Epithelial cell of esophagus (primary cell): ENCODE results near the gene CFAP97.
A peak's percentile ranks its signal among the peaks of the same experiment; 100 is the strongest.

Experiments
- DNase-seq: peaks from one replicate; pipeline ENCODE4 v3.0.0; 2010; ENCODE audit warnings: low read depth
- H3K4me3 ChIP-seq: 2 replicates; pipeline ENCODE4 v1.5.1; 2011; ENCODE audit warnings: mild to moderate bottlenecking, low read length, control low read depth
- TF ChIP-seq, protein P1 (sequence below): IDR thresholded peaks from 2 replicates; pipeline ENCODE4 v1.5.1; 2011; ENCODE audit warnings: low read depth, mild to moderate bottlenecking, low read length, control low read depth, inconsistent platforms; ENCODE audit not compliant: insufficient read depth; ENCODE audit errors: missing control alignments

CFAP97 gene

DNA sequence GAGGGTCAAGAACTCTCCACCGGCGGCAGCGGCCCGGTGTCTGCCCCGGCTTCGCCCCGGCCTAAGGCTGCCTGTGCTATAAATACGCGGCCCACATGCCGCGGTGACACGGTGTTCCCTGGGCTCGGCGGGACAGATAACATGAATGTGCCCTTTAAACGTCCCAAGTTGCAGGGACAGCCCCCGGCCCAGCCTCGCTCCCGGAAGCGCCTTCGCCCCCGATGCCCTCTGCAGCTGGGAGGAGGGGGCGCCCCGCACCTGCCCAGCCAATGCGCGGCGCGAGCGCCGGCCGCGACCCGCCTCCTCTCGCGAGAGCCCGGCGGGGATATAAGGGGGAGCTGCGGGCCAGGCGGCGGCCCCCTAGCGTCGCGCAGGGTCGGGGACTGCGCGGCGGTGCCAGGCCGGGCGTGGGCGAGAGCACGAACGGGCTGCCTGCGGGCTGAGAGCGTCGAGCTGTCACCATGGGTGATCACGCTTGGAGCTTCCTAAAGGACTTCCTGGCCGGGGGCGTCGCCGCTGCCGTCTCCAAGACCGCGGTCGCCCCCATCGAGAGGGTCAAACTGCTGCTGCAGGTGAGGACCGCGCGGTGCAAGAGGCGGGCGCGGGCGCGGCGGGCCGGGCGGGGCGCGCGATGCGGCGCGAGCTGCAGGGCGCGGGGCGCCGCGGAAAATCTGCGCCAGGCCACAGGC, 60.7 kb downstream of the CFAP97 start, which contains the start of gene SLC25A4:
Gene SLC25A4, plus strand, starts transcription at position 355 of the 689 bp plus-strand sequence. Its CDS starts 107 bp downstream, at position 462.
- TF ChIP-seq, protein P1, sequence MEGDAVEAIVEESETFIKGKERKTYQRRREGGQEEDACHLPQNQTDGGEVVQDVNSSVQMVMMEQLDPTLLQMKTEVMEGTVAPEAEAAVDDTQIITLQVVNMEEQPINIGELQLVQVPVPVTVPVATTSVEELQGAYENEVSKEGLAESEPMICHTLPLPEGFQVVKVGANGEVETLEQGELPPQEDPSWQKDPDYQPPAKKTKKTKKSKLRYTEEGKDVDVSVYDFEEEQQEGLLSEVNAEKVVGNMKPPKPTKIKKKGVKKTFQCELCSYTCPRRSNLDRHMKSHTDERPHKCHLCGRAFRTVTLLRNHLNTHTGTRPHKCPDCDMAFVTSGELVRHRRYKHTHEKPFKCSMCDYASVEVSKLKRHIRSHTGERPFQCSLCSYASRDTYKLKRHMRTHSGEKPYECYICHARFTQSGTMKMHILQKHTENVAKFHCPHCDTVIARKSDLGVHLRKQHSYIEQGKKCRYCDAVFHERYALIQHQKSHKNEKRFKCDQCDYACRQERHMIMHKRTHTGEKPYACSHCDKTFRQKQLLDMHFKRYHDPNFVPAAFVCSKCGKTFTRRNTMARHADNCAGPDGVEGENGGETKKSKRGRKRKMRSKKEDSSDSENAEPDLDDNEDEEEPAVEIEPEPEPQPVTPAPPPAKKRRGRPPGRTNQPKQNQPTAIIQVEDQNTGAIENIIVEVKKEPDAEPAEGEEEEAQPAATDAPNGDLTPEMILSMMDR: no peak
- peak within 1 kb of the TSS; percentile 68 for H3K4me3 ChIP-seq
- DNase-seq: peak; percentile 75

DNA sequence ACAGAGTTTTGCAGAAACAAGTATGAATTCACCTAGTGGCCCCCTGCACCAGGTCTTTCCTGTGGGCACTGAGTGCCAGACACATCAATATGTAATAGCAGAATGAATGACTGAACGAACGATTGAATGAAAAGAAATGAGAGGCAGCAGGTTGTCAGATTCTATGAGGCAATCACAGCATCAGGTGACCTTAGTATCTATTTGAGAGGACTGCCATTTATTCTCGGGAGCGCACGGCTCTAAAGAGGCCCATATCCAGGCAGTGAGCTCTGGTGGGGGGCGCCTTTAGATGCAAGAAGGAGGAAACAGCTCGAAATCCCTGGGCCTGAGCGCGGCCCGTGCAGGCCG, 61.3 kb downstream of the CFAP97 start:
- TF ChIP-seq, protein P1: no peak
- peak; percentile 24 for DNase-seq
- peak overlapping the region; percentile 68 for H3K4me3 ChIP-seq

GRCh38 chr4:185141777-185142176, 62.0 kb downstream of the CFAP97 start:
- H3K4me3 ChIP-seq: no peak overlapping the region
- TF ChIP-seq, protein P1: no peak
- no peak for DNase-seq

DNA sequence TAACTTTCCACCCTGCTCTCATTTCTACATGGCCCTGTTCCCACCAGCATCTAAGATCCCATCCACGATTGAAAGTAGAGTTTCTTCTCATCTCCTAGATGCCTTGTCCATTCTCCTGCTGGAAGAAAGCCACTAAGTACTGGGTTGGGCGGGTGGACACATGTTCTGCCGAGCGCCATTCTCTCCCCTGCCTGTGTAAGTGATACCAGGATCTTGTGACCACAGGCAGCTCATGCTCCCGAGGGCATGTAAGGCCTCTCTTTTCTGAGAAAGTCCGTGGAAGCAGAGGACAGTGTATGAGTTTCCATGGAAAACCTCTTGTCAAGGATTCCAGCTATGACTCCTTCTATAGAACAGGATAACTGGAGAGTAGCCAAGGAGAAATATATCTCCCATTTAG, 64.1 kb downstream of the CFAP97 start:
- no peak overlapping the region for H3K4me3 ChIP-seq
- TF ChIP-seq, protein P1: no peak
- DNase-seq: peak; percentile 14

- TF ChIP-seq, protein P1: no peak
- no peak for DNase-seq
- no peak overlapping the region for H3K4me3 ChIP-seq
Observed at GRCh38 chr4:185138161-185138560, 65.6 kb downstream of the CFAP97 start.

DNA sequence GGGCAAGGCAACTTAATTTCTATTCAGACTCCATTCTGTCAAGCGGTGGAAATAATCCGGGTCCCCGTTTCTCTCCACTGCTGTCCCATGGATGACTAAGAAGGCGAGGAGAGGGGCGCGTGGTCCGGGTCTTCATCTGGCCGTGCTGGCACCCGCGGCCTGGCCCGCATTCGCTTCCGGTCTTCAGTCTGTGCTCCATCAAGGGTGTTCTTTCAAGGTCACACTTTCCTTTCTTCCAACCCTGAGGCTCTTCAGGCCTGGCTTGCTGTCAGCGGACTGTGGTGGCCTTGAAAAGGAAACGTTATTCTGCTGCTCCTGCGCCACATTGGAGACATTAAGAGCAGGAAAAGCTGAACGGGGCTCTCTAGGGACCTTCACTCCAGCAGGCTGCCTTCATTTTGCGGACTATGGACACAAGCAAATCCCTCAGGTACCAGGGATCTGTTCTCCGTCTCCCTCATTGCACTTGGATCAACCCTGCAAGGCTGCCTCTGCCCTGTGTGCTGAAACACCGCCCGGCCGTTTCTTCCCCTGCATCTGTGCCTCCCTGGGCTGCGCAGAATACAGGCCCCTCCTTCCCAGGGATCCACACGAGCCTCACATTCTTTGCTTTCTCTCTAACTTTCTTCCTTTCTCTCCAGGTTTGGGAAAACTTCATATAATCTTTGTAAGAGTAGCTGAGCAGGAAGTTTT, 66.4 kb downstream of the CFAP97 start:
- DNase-seq: no peak
- H3K4me3 ChIP-seq: no peak overlapping the region
- TF ChIP-seq, protein P1: no peak
